COLO668 (cell line): ENCODE data around the gene SFXN1.

ENCODE experiments used
- DNase-seq: peaks from one replicate; lab custom pipeline; 2025; ENCODE audit not compliant: unreplicated experiment; lab: John Stamatoyannopoulos, UW

SFXN1 gene

GRCh38 chr5:175464942-175465233 lies 13.5 kb upstream of the SFXN1 start:
- DNase-seq, result no peak

- no peak for DNase-seq
Measured at GRCh38 chr5:175465282-175465681, 13.1 kb upstream of the SFXN1 start.

GRCh38 chr5:175466700-175467318 lies 11.6 kb upstream of the SFXN1 start:
- DNase-seq, result no peak

- DNase-seq, result no peak
Measured at GRCh38 chr5:175467983-175468690, 10.2 kb upstream of the SFXN1 start.

GRCh38 chr5:175468892-175469291 lies 9.5 kb upstream of the SFXN1 start:
- DNase-seq, result no peak

GRCh38 chr5:175469916-175470315 lies 8.4 kb upstream of the SFXN1 start:
- DNase-seq, result no peak

GRCh38 chr5:175470781-175471180 lies 7.6 kb upstream of the SFXN1 start:
- no peak for DNase-seq

- DNase-seq, result no peak
Measured at GRCh38 chr5:175471196-175471595, 7.2 kb upstream of the SFXN1 start.

- DNase-seq, result no peak
Measured at GRCh38 chr5:175471628-175472027, 6.7 kb upstream of the SFXN1 start.

GRCh38 chr5:175472378-175472777 lies 6.0 kb upstream of the SFXN1 start:
- no peak for DNase-seq

- DNase-seq, result no peak
Measured at GRCh38 chr5:175475248-175475647, 3.1 kb upstream of the SFXN1 start.

- DNase-seq, result no peak
Measured at GRCh38 chr5:175477440-175477839, 920 bp upstream of the SFXN1 start.

- DNase-seq, result no peak
Measured at GRCh38 chr5:175478008-175478383, 364 bp upstream of the SFXN1 start.

GRCh38 chr5:175479125-175479881 lies 943 bp downstream of the SFXN1 start:
- no peak for DNase-seq

- DNase-seq, result no peak
Measured at GRCh38 chr5:175483337-175483736, 5.0 kb downstream of the SFXN1 start.

GRCh38 chr5:175484322-175484721 lies 6.0 kb downstream of the SFXN1 start:
- no peak for DNase-seq

GRCh38 chr5:175484829-175485228 lies 6.5 kb downstream of the SFXN1 start:
- DNase-seq, result no peak

GRCh38 chr5:175485631-175486030 lies 7.3 kb downstream of the SFXN1 start:
- no peak for DNase-seq

- DNase-seq, result no peak
Measured at GRCh38 chr5:175487514-175488222, 9.3 kb downstream of the SFXN1 start.

GRCh38 chr5:175489693-175490443 lies 11.5 kb downstream of the SFXN1 start:
- DNase-seq, result no peak

- DNase-seq, result no peak
Measured at GRCh38 chr5:175491223-175491622, 12.9 kb downstream of the SFXN1 start.
